Panc1 (cell line): ENCODE data around the gene GABARAP.

ENCODE experiments used
- POLR2AphosphoS5 ChIP-seq: IDR thresholded peaks from 2 replicates; pipeline ENCODE4 v1.6.1; 2012; ENCODE audit warnings: mild to moderate bottlenecking, low read depth, low read length, moderate library complexity
- SIN3A ChIP-seq: IDR thresholded peaks from 2 replicates; pipeline ENCODE4 v1.6.1; 2012; ENCODE audit warnings: low read depth, mild to moderate bottlenecking, low read length, moderate library complexity, borderline replicate concordance; ENCODE audit not compliant: insufficient read depth
- TCF7L2 ChIP-seq: IDR thresholded peaks from 2 replicates; pipeline ENCODE4 v1.6.1; 2011; ENCODE audit warnings: mild to moderate bottlenecking, low read depth, low read length, inconsistent platforms
- TF ChIP-seq, protein P1 (sequence below): fragments of 450-650 bp; IDR thresholded peaks from 2 replicates; pipeline ENCODE4 v1.5.1; 2017; ENCODE audit warnings: mild to moderate bottlenecking
- TF ChIP-seq, protein P2 (sequence below), 2 experiments: IDR thresholded peaks; 2 replicates each; pipeline ENCODE4 v1.6.1; 2011 to 2012; ENCODE audit warnings: low read depth in 2 of 2, control low read depth in 1 of 2, low read length in 1 of 2, mild to moderate bottlenecking in 1 of 2, moderate library complexity in 1 of 2; ENCODE audit not compliant: insufficient read depth in 1 of 2

GRCh38 chr17:7222972-7223292 is 19.3 kb downstream of the GABARAP start:
- TF ChIP-seq, protein P1, sequence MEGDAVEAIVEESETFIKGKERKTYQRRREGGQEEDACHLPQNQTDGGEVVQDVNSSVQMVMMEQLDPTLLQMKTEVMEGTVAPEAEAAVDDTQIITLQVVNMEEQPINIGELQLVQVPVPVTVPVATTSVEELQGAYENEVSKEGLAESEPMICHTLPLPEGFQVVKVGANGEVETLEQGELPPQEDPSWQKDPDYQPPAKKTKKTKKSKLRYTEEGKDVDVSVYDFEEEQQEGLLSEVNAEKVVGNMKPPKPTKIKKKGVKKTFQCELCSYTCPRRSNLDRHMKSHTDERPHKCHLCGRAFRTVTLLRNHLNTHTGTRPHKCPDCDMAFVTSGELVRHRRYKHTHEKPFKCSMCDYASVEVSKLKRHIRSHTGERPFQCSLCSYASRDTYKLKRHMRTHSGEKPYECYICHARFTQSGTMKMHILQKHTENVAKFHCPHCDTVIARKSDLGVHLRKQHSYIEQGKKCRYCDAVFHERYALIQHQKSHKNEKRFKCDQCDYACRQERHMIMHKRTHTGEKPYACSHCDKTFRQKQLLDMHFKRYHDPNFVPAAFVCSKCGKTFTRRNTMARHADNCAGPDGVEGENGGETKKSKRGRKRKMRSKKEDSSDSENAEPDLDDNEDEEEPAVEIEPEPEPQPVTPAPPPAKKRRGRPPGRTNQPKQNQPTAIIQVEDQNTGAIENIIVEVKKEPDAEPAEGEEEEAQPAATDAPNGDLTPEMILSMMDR: no peak
- TF ChIP-seq POLR2AphosphoS5 (no peak), SIN3A (0 out of 2 replicates have a peak, but pooled peaks have one; percentile 55), TCF7L2 (no peak)
- TF ChIP-seq, protein P2, sequence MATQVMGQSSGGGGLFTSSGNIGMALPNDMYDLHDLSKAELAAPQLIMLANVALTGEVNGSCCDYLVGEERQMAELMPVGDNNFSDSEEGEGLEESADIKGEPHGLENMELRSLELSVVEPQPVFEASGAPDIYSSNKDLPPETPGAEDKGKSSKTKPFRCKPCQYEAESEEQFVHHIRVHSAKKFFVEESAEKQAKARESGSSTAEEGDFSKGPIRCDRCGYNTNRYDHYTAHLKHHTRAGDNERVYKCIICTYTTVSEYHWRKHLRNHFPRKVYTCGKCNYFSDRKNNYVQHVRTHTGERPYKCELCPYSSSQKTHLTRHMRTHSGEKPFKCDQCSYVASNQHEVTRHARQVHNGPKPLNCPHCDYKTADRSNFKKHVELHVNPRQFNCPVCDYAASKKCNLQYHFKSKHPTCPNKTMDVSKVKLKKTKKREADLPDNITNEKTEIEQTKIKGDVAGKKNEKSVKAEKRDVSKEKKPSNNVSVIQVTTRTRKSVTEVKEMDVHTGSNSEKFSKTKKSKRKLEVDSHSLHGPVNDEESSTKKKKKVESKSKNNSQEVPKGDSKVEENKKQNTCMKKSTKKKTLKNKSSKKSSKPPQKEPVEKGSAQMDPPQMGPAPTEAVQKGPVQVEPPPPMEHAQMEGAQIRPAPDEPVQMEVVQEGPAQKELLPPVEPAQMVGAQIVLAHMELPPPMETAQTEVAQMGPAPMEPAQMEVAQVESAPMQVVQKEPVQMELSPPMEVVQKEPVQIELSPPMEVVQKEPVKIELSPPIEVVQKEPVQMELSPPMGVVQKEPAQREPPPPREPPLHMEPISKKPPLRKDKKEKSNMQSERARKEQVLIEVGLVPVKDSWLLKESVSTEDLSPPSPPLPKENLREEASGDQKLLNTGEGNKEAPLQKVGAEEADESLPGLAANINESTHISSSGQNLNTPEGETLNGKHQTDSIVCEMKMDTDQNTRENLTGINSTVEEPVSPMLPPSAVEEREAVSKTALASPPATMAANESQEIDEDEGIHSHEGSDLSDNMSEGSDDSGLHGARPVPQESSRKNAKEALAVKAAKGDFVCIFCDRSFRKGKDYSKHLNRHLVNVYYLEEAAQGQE (IDR thresholded peaks at IDR 0.05; ENCODE audit: insufficient read depth in 1 of 2, low read depth in 2 of 2, low read length in 1 of 2): no peak
